Right lobe of liver (tissue), 6 donors: ENCODE results near the gene SIL1. TPM values are rescaled to one million over a fixed set of nuclear protein-coding genes. Genes with fewer than 3 reads are reported as not detected.

ENCODE experiments used
- ATAC-seq, 4 donors: fragments of 200-7000 bp; cut with Tn5 transposase; one replicate each; pipeline ENCODE4 v1.9.1; 2020; ENCODE audit warnings: mild to moderate bottlenecking in 4 of 4, moderate library complexity in 4 of 4
- DNase-seq, 3 donors: peaks; one replicate each; pipeline ENCODE4 v3.0.0-alpha.2; 2020
- H3K27ac ChIP-seq, 3 donors: fragments of 200-600 bp; one replicate each; pipeline ENCODE4 v1.8.0; 2022
- H3K27me3 ChIP-seq, 2 donors: fragments of 200-600 bp; one replicate each; pipeline ENCODE4 v1.8.0; 2022
- H3K36me3 ChIP-seq, 4 donors: fragments of 200-600 bp; sonication (generic) in 1 of 4; one replicate each; pipeline versions ENCODE4 v1.5.1 to v1.8.0; 2017 to 2022; ENCODE audit warnings: control low read depth in 1 of 4
- H3K4me1 ChIP-seq, 4 donors: fragments of 200-600 bp; sonication (generic) in 1 of 4; one replicate each; pipeline versions ENCODE4 v1.5.1 to v1.8.0; 2017 to 2022; ENCODE audit warnings: control low read depth in 1 of 4
- H3K4me3 ChIP-seq, 3 donors: fragments of 200-600 bp; one replicate each; pipeline ENCODE4 v1.8.0; 2022
- H3K9me3 ChIP-seq, 4 donors: fragments of 200-600 bp; sonication (generic) in 1 of 4; one replicate each; pipeline versions ENCODE4 v1.5.1 to v1.8.0; 2017 to 2022; ENCODE audit warnings: control low read depth in 1 of 4
- CTCF ChIP-seq, 4 donors: fragments of 200-600 bp in 3 of 4; fragments of 450-650 bp in 1 of 4; IDR thresholded peaks; one replicate each; pipeline versions ENCODE4 v1.5.1 to v1.8.0; 2016 to 2022; ENCODE audit warnings: antibody characterized with exemption in 4 of 4, mild to moderate bottlenecking in 2 of 4
- POLR2A ChIP-seq: fragments of 450-650 bp; IDR thresholded peaks from one replicate; pipeline ENCODE4 v1.6.1; 2017; ENCODE audit warnings: antibody characterized with exemption, mild to moderate bottlenecking
- WGBS: methylation state at CpG from one replicate; pipeline ENCODE4 v1.1.6; 2018; ENCODE audit warnings: low coverage, low lambda C conversion rate; ENCODE audit not compliant: insufficient coverage; ENCODE audit errors: missing lambda C conversion rate; 5-methylcytosine and 5-hydroxymethylcytosine counted together
- intact Hi-C, 2 donors: fragments of 100-400 bp; cut with DNase I; formaldehyde crosslinking; loops; one replicate each; pipeline versions ENCODE4 v1.11.2 to v1.14.1; 2022
- total RNA-seq, 6 experiments: library from RNA; depleted of rRNA in 2 of 6; stranded (reverse); fragments of >200 nt in 2 of 6; fragmentation: NEBNext Ultra II Directional in 3 of 6; extraction: Animal tissue kit (Norgen Biotek cat#: 25700) in 3 of 6; gene quantifications; one replicate each; pipeline versions ENCODE4 v1.1.0 to v1.2.4, GENCODE V29; 2016 to 2023
- donor health status: DM: no; HTN: yes; CAD: no.
- donor health status: DM: no; HTN: no; CAD: no.
- donor health status: DM: no; HTN: no; CAD: no.
- donor health status: DM: no; HTN: yes; CAD: no.
- donor health status: DM: no; HTN: yes; CAD: no.

SIL1 gene
- total RNA-seq, 6 experiments from 2014 or later: 57.6 to 94.9 (median 67.0) TPM

GRCh38 chr5:139138809-139139208 lies 59.4 kb downstream of the SIL1 start:
- no peaks in the 10 kb centered on the region for H3K9me3 ChIP-seq
- H3K27ac ChIP-seq: no peak overlapping the region
- H3K4me1 ChIP-seq: peaks cover 0 to 37% (median 16%) of the 10 kb centered on the region in 4 donors
- H3K36me3 ChIP-seq: no peaks in the 10 kb centered on the region
- no peaks in the 10 kb centered on the region for H3K27me3 ChIP-seq
- ATAC-seq (peak; percentile 45 to 81 (median 50)), DNase-seq (peak in 1 of 3 donors; percentile 40)
- no peak overlapping the region for H3K4me3 ChIP-seq
- TF ChIP-seq POLR2A: no peak
- no peak for TF ChIP-seq CTCF (IDR thresholded peaks at IDR 0.05)
- intact Hi-C loops: no loop called here
- 14% methylated on average over 3 of the region's 3 CpGs for WGBS

GRCh38 chr5:139138109-139138508 lies 60.1 kb downstream of the SIL1 start:
- Histone ChIP-seq H3K9me3 (no peaks in the 10 kb centered on the region), H3K4me3 (no peak overlapping the region), H3K27me3 (no peaks in the 10 kb centered on the region), H3K36me3 (no peaks in the 10 kb centered on the region), H3K4me1 (peaks cover 0 to 37% (median 16%) of the 10 kb centered on the region in 4 donors), H3K27ac (no peak overlapping the region)
- TF ChIP-seq POLR2A (no peak), CTCF (IDR thresholded peaks at IDR 0.05) (no peak)
- ATAC-seq (no peak), DNase-seq (no peak)
- intact Hi-C loops: no loop called here
- WGBS: 55% methylated on average over 3 of the region's 4 CpGs

GRCh38 chr5:139137697-139138096 lies 60.5 kb downstream of the SIL1 start:
- no peak overlapping the region for H3K4me3 ChIP-seq
- no peak overlapping the region for H3K27ac ChIP-seq
- ATAC-seq (peak; percentile 27 to 42 (median 32)), DNase-seq (no peak)
- WGBS: 66% methylated on average over 4 of the region's 4 CpGs
- no peaks in the 10 kb centered on the region for H3K27me3 ChIP-seq
- peaks cover 0 to 35% (median 15%) of the 10 kb centered on the region in 4 donors for H3K4me1 ChIP-seq
- TF ChIP-seq POLR2A (no peak), CTCF (IDR thresholded peaks at IDR 0.05) (peak in 2 of 4 donors; percentile 7 to 21)
- intact Hi-C loops: no loop called here
- H3K36me3 ChIP-seq: no peaks in the 10 kb centered on the region
- no peaks in the 10 kb centered on the region for H3K9me3 ChIP-seq

GRCh38 chr5:139134906-139135305 lies 63.3 kb downstream of the SIL1 start:
- Histone ChIP-seq H3K9me3 (no peaks in the 10 kb centered on the region), H3K27me3 (no peaks in the 10 kb centered on the region), H3K4me3 (no peak overlapping the region), H3K27ac (no peak overlapping the region), H3K4me1 (peaks cover 0 to 11% (median 1%) of the 10 kb centered on the region in 4 donors), H3K36me3 (no peaks in the 10 kb centered on the region)
- no peak for DNase-seq
- intact Hi-C loops: no loop called here
- WGBS: 79% methylated on average over 4 of the region's 4 CpGs
- ATAC-seq: no peak
- TF ChIP-seq CTCF (IDR thresholded peaks at IDR 0.05) (no peak), POLR2A (no peak)

- Histone ChIP-seq H3K4me1 (no peaks in the 10 kb centered on the region), H3K27ac (no peak overlapping the region), H3K9me3 (no peaks in the 10 kb centered on the region), H3K27me3 (no peaks in the 10 kb centered on the region), H3K36me3 (no peaks in the 10 kb centered on the region), H3K4me3 (no peak overlapping the region)
- 64% methylated on average over 2 of the region's 2 CpGs for WGBS
- DNase-seq (no peak), ATAC-seq (no peak)
- no peak for TF ChIP-seq POLR2A
- no peak for TF ChIP-seq CTCF (IDR thresholded peaks at IDR 0.05)
- intact Hi-C loops: no loop called here
Observed at GRCh38 chr5:139133282-139133681, 64.9 kb downstream of the SIL1 start.
